ENCODE results near the gene TM9SF3.

Gene TM9SF3

GRCh38 chr10:96511044-96511945 is 75.5 kb downstream of the TM9SF3 start:
- Histone ChIP-seq H2BK120ac (ENCODE audit: insufficient read depth, low read length, poor library complexity) (no peak overlapping the region), H3K79me2 (ENCODE audit: control insufficient read depth, insufficient read depth, low read length, poor library complexity) (no peaks in the 10 kb centered on the region), H4K91ac (ENCODE audit: low read depth, low read length) (no peak overlapping the region), H3K18ac (ENCODE audit: low read length) (no peak overlapping the region), H2AK5ac (ENCODE audit: low read length) (no peak overlapping the region), H3K27me3 (ENCODE audit: insufficient read depth, low read length) (peaks cover 21% of the 10 kb centered on the region), H4K12ac (ENCODE audit: low read depth, low read length) (no peak overlapping the region), H3K4me1 (ENCODE audit: control insufficient read depth in 1 of 2, insufficient read depth in 2 of 2, low read length in 2 of 2) (peaks cover 14% of the 10 kb centered on the region in 2 experiments), H2BK12ac (ENCODE audit: low read length) (no peak overlapping the region), H2AFZ (ENCODE audit: insufficient read depth, low read length, poor library complexity) (no peak overlapping the region), H3K79me1 (ENCODE audit: low read length) (no peaks in the 10 kb centered on the region), H3K4me2 (ENCODE audit: low read length) (no peak overlapping the region), H3K4me3 (ENCODE audit: low read depth, low read length) (no peak overlapping the region), H3K36me3 (ENCODE audit: control insufficient read depth in 1 of 2, insufficient read depth in 2 of 2, low read length in 2 of 2) (no peaks in the 10 kb centered on the region), H3K14ac (ENCODE audit: low read length) (no peak overlapping the region), H3K27ac (ENCODE audit: low read depth, low read length) (no peak overlapping the region), H2BK5ac (ENCODE audit: low read depth, low read length, poor library complexity) (no peak overlapping the region), H3K4ac (ENCODE audit: low read depth, low read length) (no peak overlapping the region), H3K23ac (ENCODE audit: low read length) (no peak overlapping the region), H3K9ac (ENCODE audit: low read length) (no peak overlapping the region), H3K9me3 (ENCODE audit: insufficient read depth, low read depth, low read length) (peaks cover 2% of the 10 kb centered on the region), H4K8ac (ENCODE audit: low read depth, low read length) (no peak overlapping the region)
- no CpG with 5 or more reads among the region's 7 CpGs for WGBS (ENCODE audit: extremely low coverage, insufficient coverage, insufficient read length)
- DNase-seq: peak; percentile 53 to 84

- H3K18ac ChIP-seq (ENCODE audit: low read length): no peak overlapping the region
- H2BK120ac ChIP-seq (ENCODE audit: insufficient read depth, low read length, poor library complexity): no peak overlapping the region
- peaks cover 13 to 14% of the 10 kb centered on the region in 2 experiments for H3K4me1 ChIP-seq (ENCODE audit: control insufficient read depth in 1 of 2, insufficient read depth in 2 of 2, low read length in 2 of 2)
- no peak overlapping the region for H3K23ac ChIP-seq (ENCODE audit: low read length)
- no peak for DNase-seq
- H3K27ac ChIP-seq (ENCODE audit: low read depth, low read length): no peak overlapping the region
- H3K14ac ChIP-seq (ENCODE audit: low read length): no peak overlapping the region
- WGBS (ENCODE audit: extremely low coverage, insufficient coverage, insufficient read length): no CpG with 5 or more reads among the region's 3 CpGs
- H2AFZ ChIP-seq (ENCODE audit: insufficient read depth, low read length, poor library complexity): no peak overlapping the region
- H4K8ac ChIP-seq (ENCODE audit: low read depth, low read length): no peak overlapping the region
- no peak overlapping the region for H4K91ac ChIP-seq (ENCODE audit: low read depth, low read length)
- H3K27me3 ChIP-seq (ENCODE audit: insufficient read depth, low read length): peaks cover 21% of the 10 kb centered on the region
- no peak overlapping the region for H3K4me3 ChIP-seq (ENCODE audit: low read depth, low read length)
- H2BK12ac ChIP-seq (ENCODE audit: low read length): no peak overlapping the region
- H3K4ac ChIP-seq (ENCODE audit: low read depth, low read length): no peak overlapping the region
- H3K36me3 ChIP-seq (ENCODE audit: control insufficient read depth in 1 of 2, insufficient read depth in 2 of 2, low read length in 2 of 2): no peaks in the 10 kb centered on the region
- H2BK5ac ChIP-seq (ENCODE audit: low read depth, low read length, poor library complexity): no peak overlapping the region
- no peaks in the 10 kb centered on the region for H3K79me1 ChIP-seq (ENCODE audit: low read length)
- H3K9me3 ChIP-seq (ENCODE audit: insufficient read depth, low read depth, low read length): peaks cover 2% of the 10 kb centered on the region
- H3K4me2 ChIP-seq (ENCODE audit: low read length): no peak overlapping the region
- H2AK5ac ChIP-seq (ENCODE audit: low read length): no peak overlapping the region
- H3K79me2 ChIP-seq (ENCODE audit: control insufficient read depth, insufficient read depth, low read length, poor library complexity): no peaks in the 10 kb centered on the region
- no peak overlapping the region for H3K9ac ChIP-seq (ENCODE audit: low read length)
- no peak overlapping the region for H4K12ac ChIP-seq (ENCODE audit: low read depth, low read length)
These were observed 77.7 kb downstream of the TM9SF3 start for GRCh38 chr10:96509017-96509641.

DNA sequence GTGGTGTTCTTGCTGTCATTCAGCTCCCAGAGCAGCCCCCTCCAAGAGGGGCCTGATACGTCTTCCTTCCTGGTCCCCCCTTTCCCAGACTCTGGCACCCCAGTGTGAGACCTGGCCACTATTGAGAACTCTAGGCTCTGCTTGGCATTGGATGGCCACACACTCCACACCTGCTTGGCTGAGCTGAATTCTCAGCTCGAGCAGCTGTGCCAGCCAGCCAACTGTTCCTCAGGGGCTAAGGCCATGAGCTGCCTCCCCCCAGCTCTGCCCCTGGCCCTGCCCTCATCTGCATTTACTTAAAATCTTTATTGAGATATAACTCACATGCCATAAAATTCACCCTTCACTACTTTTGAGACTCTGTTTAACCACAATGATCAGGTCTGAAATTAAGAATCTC is 79.8 kb downstream of the TM9SF3 start:
- Histone ChIP-seq H4K91ac (ENCODE audit: low read depth, low read length) (no peak overlapping the region), H2BK120ac (ENCODE audit: insufficient read depth, low read length, poor library complexity) (no peak overlapping the region), H3K79me2 (ENCODE audit: control insufficient read depth, insufficient read depth, low read length, poor library complexity) (no peaks in the 10 kb centered on the region), H3K27me3 (ENCODE audit: insufficient read depth, low read length) (peaks cover 6% of the 10 kb centered on the region), H3K4me2 (ENCODE audit: low read length) (no peak overlapping the region), H3K9ac (ENCODE audit: low read length) (no peak overlapping the region), H3K23ac (ENCODE audit: low read length) (no peak overlapping the region), H2AFZ (ENCODE audit: insufficient read depth, low read length, poor library complexity) (no peak overlapping the region), H3K4me1 (ENCODE audit: control insufficient read depth in 1 of 2, insufficient read depth in 2 of 2, low read length in 2 of 2) (peaks cover 6% of the 10 kb centered on the region in 2 experiments), H2AK5ac (ENCODE audit: low read length) (no peak overlapping the region), H3K27ac (ENCODE audit: low read depth, low read length) (no peak overlapping the region), H3K18ac (ENCODE audit: low read length) (no peak overlapping the region), H3K79me1 (ENCODE audit: low read length) (no peaks in the 10 kb centered on the region), H3K4me3 (ENCODE audit: low read depth, low read length) (no peak overlapping the region), H3K4ac (ENCODE audit: low read depth, low read length) (no peak overlapping the region), H3K14ac (ENCODE audit: low read length) (no peak overlapping the region), H3K36me3 (ENCODE audit: control insufficient read depth in 1 of 2, insufficient read depth in 2 of 2, low read length in 2 of 2) (no peaks in the 10 kb centered on the region), H4K8ac (ENCODE audit: low read depth, low read length) (no peak overlapping the region), H2BK12ac (ENCODE audit: low read length) (no peak overlapping the region), H3K9me3 (ENCODE audit: insufficient read depth, low read depth, low read length) (no peaks in the 10 kb centered on the region), H2BK5ac (ENCODE audit: low read depth, low read length, poor library complexity) (no peak overlapping the region), H4K12ac (ENCODE audit: low read depth, low read length) (no peak overlapping the region)
- DNase-seq: no peak
- WGBS (ENCODE audit: extremely low coverage, insufficient coverage, insufficient read length): no CpG with 5 or more reads among the region's 2 CpGs

GRCh38 chr10:96505150-96506136 is 81.4 kb downstream of the TM9SF3 start:
- no peak overlapping the region for H3K23ac ChIP-seq (ENCODE audit: low read length)
- H2BK5ac ChIP-seq (ENCODE audit: low read depth, low read length, poor library complexity): no peak overlapping the region
- H3K4ac ChIP-seq (ENCODE audit: low read depth, low read length): no peak overlapping the region
- no peak overlapping the region for H2BK120ac ChIP-seq (ENCODE audit: insufficient read depth, low read length, poor library complexity)
- H3K27me3 ChIP-seq (ENCODE audit: insufficient read depth, low read length): no peaks in the 10 kb centered on the region
- no peak overlapping the region for H2BK12ac ChIP-seq (ENCODE audit: low read length)
- H4K8ac ChIP-seq (ENCODE audit: low read depth, low read length): no peak overlapping the region
- H3K9me3 ChIP-seq (ENCODE audit: insufficient read depth, low read depth, low read length): no peaks in the 10 kb centered on the region
- no peak overlapping the region for H3K4me3 ChIP-seq (ENCODE audit: low read depth, low read length)
- no CpG with 5 or more reads among the region's 12 CpGs for WGBS (ENCODE audit: extremely low coverage, insufficient coverage, insufficient read length)
- no peak overlapping the region for H4K91ac ChIP-seq (ENCODE audit: low read depth, low read length)
- no peak overlapping the region for H3K4me2 ChIP-seq (ENCODE audit: low read length)
- no peak overlapping the region for H2AFZ ChIP-seq (ENCODE audit: insufficient read depth, low read length, poor library complexity)
- H3K9ac ChIP-seq (ENCODE audit: low read length): no peak overlapping the region
- peak; percentile 26 to 67 for DNase-seq
- no peak overlapping the region for H3K27ac ChIP-seq (ENCODE audit: low read depth, low read length)
- no peaks in the 10 kb centered on the region for H3K36me3 ChIP-seq (ENCODE audit: control insufficient read depth in 1 of 2, insufficient read depth in 2 of 2, low read length in 2 of 2)
- no peaks in the 10 kb centered on the region for H3K79me1 ChIP-seq (ENCODE audit: low read length)
- H3K14ac ChIP-seq (ENCODE audit: low read length): no peak overlapping the region
- peaks cover 8 to 10% of the 10 kb centered on the region in 2 experiments for H3K4me1 ChIP-seq (ENCODE audit: control insufficient read depth in 1 of 2, insufficient read depth in 2 of 2, low read length in 2 of 2)
- no peaks in the 10 kb centered on the region for H3K79me2 ChIP-seq (ENCODE audit: control insufficient read depth, insufficient read depth, low read length, poor library complexity)
- H3K18ac ChIP-seq (ENCODE audit: low read length): no peak overlapping the region
- no peak overlapping the region for H4K12ac ChIP-seq (ENCODE audit: low read depth, low read length)
- H2AK5ac ChIP-seq (ENCODE audit: low read length): no peak overlapping the region
